HFFc6 (cell line): ENCODE results near the gene TUBA1C. TPM values are rescaled to one million over a fixed set of nuclear protein-coding genes. Genes with fewer than 3 reads are reported as not detected.
A peak's percentile ranks its signal among the peaks of the same experiment; 100 is the strongest.
"Not testable (repeated sequence)": the region's sequence is repeated elsewhere in the genome, so short reads cannot be mapped to it uniquely, and the experiment has no call there.

ENCODE experiments used
- DNase-seq: peaks from one replicate; pipeline ENCODE4 v3.0.0-alpha.2; 2018
- H3K27ac Mint-ChIP-seq: 2 replicates; pipeline ENCODE4 v1.8.0; 2020; ENCODE audit warnings: mild to moderate bottlenecking, mixed read lengths
- H3K27me3 Mint-ChIP-seq: 2 replicates; pipeline ENCODE4 v1.8.0; 2021; ENCODE audit warnings: mild to moderate bottlenecking, moderate library complexity, mixed read lengths; ENCODE audit not compliant: insufficient read depth
- H3K36me3 Mint-ChIP-seq: 2 replicates; pipeline ENCODE4 v1.8.0; 2021; ENCODE audit warnings: low read depth, mixed read lengths
- H3K4me1 Mint-ChIP-seq: 2 replicates; pipeline ENCODE4 v1.8.0; 2020; ENCODE audit warnings: low read depth, mixed read lengths
- H3K4me3 Mint-ChIP-seq: 2 replicates; pipeline ENCODE4 v1.8.0; 2020; ENCODE audit warnings: mild to moderate bottlenecking, moderate library complexity, mixed read lengths
- H3K9me3 Mint-ChIP-seq: 2 replicates; pipeline ENCODE4 v1.8.0; 2020; ENCODE audit warnings: mild to moderate bottlenecking, mixed read lengths
- total RNA-seq, 6 experiments: library from RNA; stranded (reverse); fragmentation: NEBNext Ultra II Directional; extraction: Animal tissue kit (Norgen Biotek cat#: 25700); gene quantifications; 2 replicates in 1 of 6; 3 replicates in 5 of 6; pipeline ENCODE4 v1.2.3, GENCODE V29; 2021
- TF ChIP-seq, protein P1 (sequence below): fragments of 200-600 bp; sonication (generic); IDR thresholded peaks from 2 replicates; pipeline ENCODE4 v1.5.0; 2021; ENCODE audit warnings: antibody characterized with exemption, mild to moderate bottlenecking

TUBA1C gene
- total RNA-seq, 6 experiments from 2014 or later = 571 to 1,139 (median 936) TPM

DNA sequence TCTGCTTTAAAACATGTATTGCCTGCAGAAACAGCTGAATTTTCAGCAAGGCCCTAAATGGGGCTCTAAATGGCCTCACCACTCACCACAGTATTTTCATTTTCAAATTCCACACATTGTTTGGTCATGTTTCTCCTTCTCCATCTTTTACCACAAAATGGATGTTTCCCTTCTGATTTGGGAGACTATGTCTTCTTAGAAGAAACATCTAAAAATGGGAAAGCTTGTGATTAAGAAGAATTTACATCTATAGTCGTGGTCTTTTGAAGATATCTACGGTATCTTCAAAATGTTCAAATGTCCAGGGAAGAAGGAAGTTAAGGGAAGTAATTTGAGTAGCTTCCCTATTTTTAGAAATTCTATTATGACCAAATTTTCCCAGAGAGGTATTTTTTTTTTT, 20.7 kb upstream of the TUBA1C start:
- Mint-ChIP-seq H3K4me3 (peak overlapping the region; percentile 54), H3K27ac (peak overlapping the region; percentile 87), H3K36me3 (0 out of 2 replicates have a peak, but pooled peaks cover 6% of the 10 kb centered on the region), H3K4me1 (peaks cover 35% of the 10 kb centered on the region), H3K9me3 (no peaks in the 10 kb centered on the region), H3K27me3 (no peaks in the 10 kb centered on the region; the same call in 1 of the 2 replicates)
- TF ChIP-seq, protein P1, sequence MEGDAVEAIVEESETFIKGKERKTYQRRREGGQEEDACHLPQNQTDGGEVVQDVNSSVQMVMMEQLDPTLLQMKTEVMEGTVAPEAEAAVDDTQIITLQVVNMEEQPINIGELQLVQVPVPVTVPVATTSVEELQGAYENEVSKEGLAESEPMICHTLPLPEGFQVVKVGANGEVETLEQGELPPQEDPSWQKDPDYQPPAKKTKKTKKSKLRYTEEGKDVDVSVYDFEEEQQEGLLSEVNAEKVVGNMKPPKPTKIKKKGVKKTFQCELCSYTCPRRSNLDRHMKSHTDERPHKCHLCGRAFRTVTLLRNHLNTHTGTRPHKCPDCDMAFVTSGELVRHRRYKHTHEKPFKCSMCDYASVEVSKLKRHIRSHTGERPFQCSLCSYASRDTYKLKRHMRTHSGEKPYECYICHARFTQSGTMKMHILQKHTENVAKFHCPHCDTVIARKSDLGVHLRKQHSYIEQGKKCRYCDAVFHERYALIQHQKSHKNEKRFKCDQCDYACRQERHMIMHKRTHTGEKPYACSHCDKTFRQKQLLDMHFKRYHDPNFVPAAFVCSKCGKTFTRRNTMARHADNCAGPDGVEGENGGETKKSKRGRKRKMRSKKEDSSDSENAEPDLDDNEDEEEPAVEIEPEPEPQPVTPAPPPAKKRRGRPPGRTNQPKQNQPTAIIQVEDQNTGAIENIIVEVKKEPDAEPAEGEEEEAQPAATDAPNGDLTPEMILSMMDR = no peak
- DNase-seq = peak; percentile 77

DNA sequence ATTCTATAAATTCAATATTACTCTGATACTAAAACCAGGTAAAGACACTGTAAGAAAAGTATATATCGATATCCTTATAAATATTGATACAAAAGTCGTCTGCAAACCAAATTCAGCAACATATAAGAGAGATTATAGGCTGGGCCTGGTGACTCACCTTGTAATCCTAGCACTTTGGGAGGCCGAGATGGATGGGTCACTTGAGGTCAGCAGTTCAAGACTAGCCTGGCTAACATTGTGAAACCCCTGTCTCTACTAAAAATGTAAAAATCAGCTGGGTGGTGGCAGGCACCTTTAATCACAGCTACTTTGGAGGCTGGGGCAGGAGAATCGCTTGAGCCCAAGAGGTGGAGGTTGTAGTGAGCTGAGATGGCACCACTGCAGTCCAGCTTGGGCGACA, 13.5 kb upstream of the TUBA1C start:
- peaks cover 10% of the 10 kb centered on the region for H3K4me1 Mint-ChIP-seq
- H3K36me3 Mint-ChIP-seq = peaks cover 17% of the 10 kb centered on the region
- H3K4me3 Mint-ChIP-seq = no peak overlapping the region
- H3K27ac Mint-ChIP-seq = no peak overlapping the region
- DNase-seq = no peak
- no peaks in the 10 kb centered on the region for H3K27me3 Mint-ChIP-seq
- TF ChIP-seq, protein P1 = no peak
- H3K9me3 Mint-ChIP-seq = no peaks in the 10 kb centered on the region

DNA sequence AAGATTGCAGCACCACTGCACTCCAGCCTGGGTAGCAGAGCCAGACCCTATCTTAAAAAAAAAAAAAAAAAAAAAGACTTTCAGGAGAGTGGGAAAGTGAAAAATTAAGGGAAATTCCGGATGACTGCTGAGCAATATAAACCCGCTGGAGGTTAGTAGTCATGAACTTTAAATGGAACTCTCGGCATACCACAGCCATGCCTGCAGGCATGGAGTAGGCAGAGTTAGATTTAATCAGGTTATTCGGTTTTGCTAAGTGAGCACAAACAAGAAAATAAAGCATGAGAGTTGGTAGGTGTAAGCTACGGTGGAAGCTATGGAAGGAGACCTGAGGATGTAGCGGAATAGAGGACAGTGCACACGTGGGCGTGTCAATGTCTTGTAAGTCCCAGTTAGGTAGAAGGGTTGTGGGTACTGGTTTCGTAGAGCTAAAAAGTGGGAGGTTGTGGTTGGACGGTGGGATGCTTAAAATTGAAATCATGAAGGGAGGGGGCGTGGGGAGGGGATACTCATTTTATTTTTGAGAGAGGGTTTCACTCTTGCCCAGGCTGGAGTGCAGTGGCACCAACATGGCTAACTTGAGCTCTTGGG, 11.8 kb upstream of the TUBA1C start:
- Mint-ChIP-seq H3K4me1 (peaks cover 10% of the 10 kb centered on the region), H3K27ac (peak overlapping the region; percentile 27; the same call in 1 of the 2 replicates), H3K27me3 (no peaks in the 10 kb centered on the region), H3K36me3 (peaks cover 10% of the 10 kb centered on the region), H3K4me3 (peak overlapping the region; percentile 3; the same call in 1 of the 2 replicates), H3K9me3 (no peaks in the 10 kb centered on the region)
- TF ChIP-seq, protein P1 = no peak
- DNase-seq = peak; percentile 48

GRCh38 chr12:49255456-49255855, 9.4 kb upstream of the TUBA1C start:
- peaks cover 24% of the 10 kb centered on the region for H3K4me1 Mint-ChIP-seq
- not testable (repeated sequence) for H3K4me3 Mint-ChIP-seq

GRCh38 chr12:49255857-49256637, 8.8 kb upstream of the TUBA1C start:
- Mint-ChIP-seq H3K4me3 (no peak overlapping the region), H3K27ac (no peak overlapping the region), H3K4me1 (peaks cover 27% of the 10 kb centered on the region)

More at GRCh38 chr12:49255456-49255855, 9.4 kb upstream of the TUBA1C start:
- not testable (repeated sequence) for H3K27me3 Mint-ChIP-seq, H3K9me3 Mint-ChIP-seq, H3K27ac Mint-ChIP-seq, DNase-seq
- peaks cover 10% of the 10 kb centered on the region for H3K36me3 Mint-ChIP-seq

DNA sequence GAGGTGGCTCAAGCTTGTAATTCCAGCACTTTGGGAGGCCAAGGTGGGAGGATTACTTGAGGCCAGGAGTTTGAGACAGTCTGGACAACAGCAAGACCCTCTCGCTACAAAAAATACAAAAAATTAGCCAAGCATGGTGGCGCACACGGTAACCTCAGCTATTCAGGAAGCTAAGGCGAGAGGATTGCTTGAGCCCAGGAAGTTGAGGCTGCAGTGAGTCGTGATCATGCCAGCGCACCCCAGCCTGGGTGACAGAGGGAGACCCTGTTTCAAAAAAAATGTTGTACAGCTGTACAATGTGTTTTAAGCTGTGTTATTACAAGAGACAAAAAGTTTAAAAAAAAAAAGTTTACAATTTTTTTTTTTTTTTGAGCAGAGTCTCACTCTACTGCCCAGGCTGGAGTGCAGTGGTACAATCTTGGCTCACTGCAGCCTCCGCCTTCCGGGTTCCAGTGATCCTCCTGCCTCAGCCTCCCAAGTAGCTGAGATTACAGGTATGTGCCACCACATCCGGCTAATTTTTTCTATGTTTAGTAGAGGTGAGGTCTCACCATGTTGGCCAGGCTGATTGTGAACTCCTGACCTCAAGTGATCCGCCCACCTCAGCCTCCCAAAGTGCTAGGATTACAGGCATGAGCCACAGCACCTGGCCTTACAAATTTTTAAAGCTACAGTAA, 7.2 kb upstream of the TUBA1C start:
- Mint-ChIP-seq H3K4me1 (peaks cover 39% of the 10 kb centered on the region), H3K36me3 (peaks cover 10% of the 10 kb centered on the region)
- not testable (repeated sequence) for H3K9me3 Mint-ChIP-seq, H3K27ac Mint-ChIP-seq, DNase-seq, H3K4me3 Mint-ChIP-seq, H3K27me3 Mint-ChIP-seq

More at GRCh38 chr12:49255857-49256637, 8.8 kb upstream of the TUBA1C start:
- H3K36me3 Mint-ChIP-seq = peaks cover 10% of the 10 kb centered on the region
- no peaks in the 10 kb centered on the region for H3K9me3 Mint-ChIP-seq
- no peak for DNase-seq
- TF ChIP-seq, protein P1 = no peak
- no peaks in the 10 kb centered on the region for H3K27me3 Mint-ChIP-seq
